Measurements from ENCODE around the gene GTF3C4. TPM values are rescaled to one million over a fixed set of nuclear protein-coding genes. Genes with fewer than 3 reads are reported as not detected.

The GTF3C4 gene
- total RNA-seq, 1 donor from 2014 or later, result 27.9 TPM

- Histone ChIP-seq H3K4me2 (ENCODE audit: low read length) (peak overlapping the region; percentile 72), H3K9ac (ENCODE audit: low read length) (peak overlapping the region; percentile 73), H3K79me2 (ENCODE audit: insufficient read depth, low read length) (no peaks in the 10 kb centered on the region), H3K4me1 (ENCODE audit: insufficient read depth, low read length) (peaks cover 24% of the 10 kb centered on the region), H3K36me3 (ENCODE audit: insufficient read depth, low read length) (peaks cover 67% of the 10 kb centered on the region), H4K20me1 (ENCODE audit: insufficient read depth, low read length) (no peaks in the 10 kb centered on the region), H3K27me3 (ENCODE audit: insufficient read depth, low read length) (no peaks in the 10 kb centered on the region), H3K27ac (ENCODE audit: low read depth, low read length) (peak overlapping the region; percentile 96), H3K9me3 (ENCODE audit: insufficient read depth, low read depth, low read length) (no peaks in the 10 kb centered on the region), H2AFZ (ENCODE audit: low read depth, low read length) (no peak overlapping the region), H3K4me3 (ENCODE audit: insufficient read depth, low read depth, low read length) (no peak overlapping the region)
- Mint-ChIP-seq H3K9me3 (ENCODE audit: unreplicated experiment) (no peaks in the 10 kb centered on the region), H3K4me3 (ENCODE audit: unreplicated experiment) (no peak overlapping the region), H3K4me1 (ENCODE audit: low read depth, unreplicated experiment) (peaks cover 35% of the 10 kb centered on the region), H3K36me3 (ENCODE audit: low read depth, unreplicated experiment) (peaks cover 22% of the 10 kb centered on the region), H3K27ac (ENCODE audit: unreplicated experiment) (peak overlapping the region; percentile 97), H3K27me3 (ENCODE audit: low read depth, unreplicated experiment) (no peaks in the 10 kb centered on the region)
- no peak for FAIRE-seq
- TF ChIP-seq EZH2 (IDR thresholded peaks at IDR 0.05; ENCODE audit: insufficient read depth, low read length), result no peak
- TF ChIP-seq, protein P1, sequence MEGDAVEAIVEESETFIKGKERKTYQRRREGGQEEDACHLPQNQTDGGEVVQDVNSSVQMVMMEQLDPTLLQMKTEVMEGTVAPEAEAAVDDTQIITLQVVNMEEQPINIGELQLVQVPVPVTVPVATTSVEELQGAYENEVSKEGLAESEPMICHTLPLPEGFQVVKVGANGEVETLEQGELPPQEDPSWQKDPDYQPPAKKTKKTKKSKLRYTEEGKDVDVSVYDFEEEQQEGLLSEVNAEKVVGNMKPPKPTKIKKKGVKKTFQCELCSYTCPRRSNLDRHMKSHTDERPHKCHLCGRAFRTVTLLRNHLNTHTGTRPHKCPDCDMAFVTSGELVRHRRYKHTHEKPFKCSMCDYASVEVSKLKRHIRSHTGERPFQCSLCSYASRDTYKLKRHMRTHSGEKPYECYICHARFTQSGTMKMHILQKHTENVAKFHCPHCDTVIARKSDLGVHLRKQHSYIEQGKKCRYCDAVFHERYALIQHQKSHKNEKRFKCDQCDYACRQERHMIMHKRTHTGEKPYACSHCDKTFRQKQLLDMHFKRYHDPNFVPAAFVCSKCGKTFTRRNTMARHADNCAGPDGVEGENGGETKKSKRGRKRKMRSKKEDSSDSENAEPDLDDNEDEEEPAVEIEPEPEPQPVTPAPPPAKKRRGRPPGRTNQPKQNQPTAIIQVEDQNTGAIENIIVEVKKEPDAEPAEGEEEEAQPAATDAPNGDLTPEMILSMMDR (IDR thresholded peaks at IDR 0.05; ENCODE audit: insufficient read depth, low read depth, low read length), result no peak
- DNase-seq (ENCODE audit: low read depth), result no peak
Observed at GRCh38 chr9:132648283-132648682, 22.0 kb upstream of the GTF3C4 start.

GRCh38 chr9:132648685-132649084 is 21.6 kb upstream of the GTF3C4 start:
- Mint-ChIP-seq H3K27me3 (ENCODE audit: low read depth, unreplicated experiment) (no peaks in the 10 kb centered on the region), H3K27ac (ENCODE audit: unreplicated experiment) (peak overlapping the region; percentile 97), H3K4me3 (ENCODE audit: unreplicated experiment) (peak overlapping the region; percentile 0), H3K4me1 (ENCODE audit: low read depth, unreplicated experiment) (peaks cover 35% of the 10 kb centered on the region), H3K9me3 (ENCODE audit: unreplicated experiment) (no peaks in the 10 kb centered on the region), H3K36me3 (ENCODE audit: low read depth, unreplicated experiment) (peaks cover 18% of the 10 kb centered on the region)
- H3K79me2 ChIP-seq (ENCODE audit: insufficient read depth, low read length), result no peaks in the 10 kb centered on the region
- H3K27me3 ChIP-seq (ENCODE audit: insufficient read depth, low read length), result no peaks in the 10 kb centered on the region
- no peaks in the 10 kb centered on the region for H3K9me3 ChIP-seq (ENCODE audit: insufficient read depth, low read depth, low read length)
- H3K36me3 ChIP-seq (ENCODE audit: insufficient read depth, low read length), result peaks cover 63% of the 10 kb centered on the region
- TF ChIP-seq EZH2 (IDR thresholded peaks at IDR 0.05; ENCODE audit: insufficient read depth, low read length), result no peak
- TF ChIP-seq, protein P1 (IDR thresholded peaks at IDR 0.05; ENCODE audit: insufficient read depth, low read depth, low read length), result no peak
- H4K20me1 ChIP-seq (ENCODE audit: insufficient read depth, low read length), result no peaks in the 10 kb centered on the region
- H3K9ac ChIP-seq (ENCODE audit: low read length), result no peak overlapping the region
- H3K4me2 ChIP-seq (ENCODE audit: low read length), result no peak overlapping the region
- DNase-seq (ENCODE audit: low read depth) (no peak), FAIRE-seq (no peak)
- H3K4me3 ChIP-seq (ENCODE audit: insufficient read depth, low read depth, low read length), result no peak overlapping the region
- no peak overlapping the region for H2AFZ ChIP-seq (ENCODE audit: low read depth, low read length)
- peaks cover 24% of the 10 kb centered on the region for H3K4me1 ChIP-seq (ENCODE audit: insufficient read depth, low read length)
- peak overlapping the region; percentile 96 for H3K27ac ChIP-seq (ENCODE audit: low read depth, low read length)

- Histone ChIP-seq H4K20me1 (ENCODE audit: insufficient read depth, low read length) (no peaks in the 10 kb centered on the region), H3K4me1 (ENCODE audit: insufficient read depth, low read length) (peaks cover 24% of the 10 kb centered on the region), H3K4me3 (ENCODE audit: insufficient read depth, low read depth, low read length) (no peak overlapping the region), H3K9me3 (ENCODE audit: insufficient read depth, low read depth, low read length) (no peaks in the 10 kb centered on the region), H3K36me3 (ENCODE audit: insufficient read depth, low read length) (peaks cover 45% of the 10 kb centered on the region), H3K9ac (ENCODE audit: low read length) (peak overlapping the region; percentile 66), H3K79me2 (ENCODE audit: insufficient read depth, low read length) (peaks cover 5% of the 10 kb centered on the region), H3K27ac (ENCODE audit: low read depth, low read length) (peak overlapping the region; percentile 33), H3K27me3 (ENCODE audit: insufficient read depth, low read length) (no peaks in the 10 kb centered on the region), H2AFZ (ENCODE audit: low read depth, low read length) (no peak overlapping the region), H3K4me2 (ENCODE audit: low read length) (peak overlapping the region; percentile 10)
- H3K9me3 Mint-ChIP-seq (ENCODE audit: unreplicated experiment), result no peaks in the 10 kb centered on the region
- no peaks in the 10 kb centered on the region for H3K27me3 Mint-ChIP-seq (ENCODE audit: low read depth, unreplicated experiment)
- H3K27ac Mint-ChIP-seq (ENCODE audit: unreplicated experiment), result peak overlapping the region; percentile 75
- DNase-seq (ENCODE audit: low read depth) (peak; percentile 93), FAIRE-seq (no peak)
- H3K4me1 Mint-ChIP-seq (ENCODE audit: low read depth, unreplicated experiment), result peaks cover 29% of the 10 kb centered on the region
- peaks cover 6% of the 10 kb centered on the region for H3K36me3 Mint-ChIP-seq (ENCODE audit: low read depth, unreplicated experiment)
- TF ChIP-seq, protein P1 (IDR thresholded peaks at IDR 0.05; ENCODE audit: insufficient read depth, low read depth, low read length), result peak; percentile 56
- TF ChIP-seq EZH2 (IDR thresholded peaks at IDR 0.05; ENCODE audit: insufficient read depth, low read length), result no peak
- H3K4me3 Mint-ChIP-seq (ENCODE audit: unreplicated experiment), result no peak overlapping the region
Observed at GRCh38 chr9:132651259-132651658, 19.0 kb upstream of the GTF3C4 start.

Measured in astrocyte (in vitro differentiated cells and primary cell).